Coronary artery (tissue), 2 donors: Measurements from ENCODE around the gene FA2H.

Experiments used
- DNase-seq: peaks from one replicate; pipeline ENCODE4 v3.0.0-alpha.2; 2017; ENCODE audit warnings: low spot score
- H3K27ac ChIP-seq, 2 donors: fragments of 200-600 bp; sonication (generic); one replicate each; pipeline ENCODE4 v1.5.1; 2016 to 2019
- H3K4me3 ChIP-seq: fragments of 200-600 bp; sonication (generic); 2 replicates; pipeline ENCODE4 v1.5.1; 2016; ENCODE audit warnings: mild to moderate bottlenecking, moderate library complexity
- CTCF ChIP-seq: fragments of 200-600 bp; sonication (generic); IDR thresholded peaks from one replicate; pipeline ENCODE4 v1.5.1; 2019; ENCODE audit warnings: antibody characterized with exemption

The FA2H gene

GRCh38 chr16:74732707-74733350, 41.8 kb downstream of the FA2H start:
- H3K4me3 ChIP-seq, result no peak overlapping the region
- no peak overlapping the region for H3K27ac ChIP-seq
- DNase-seq, result no peak
- no peak for TF ChIP-seq CTCF

GRCh38 chr16:74731853-74732477, 42.7 kb downstream of the FA2H start:
- no peak for DNase-seq
- no peak overlapping the region for H3K27ac ChIP-seq
- no peak for TF ChIP-seq CTCF
- no peak overlapping the region for H3K4me3 ChIP-seq

DNA sequence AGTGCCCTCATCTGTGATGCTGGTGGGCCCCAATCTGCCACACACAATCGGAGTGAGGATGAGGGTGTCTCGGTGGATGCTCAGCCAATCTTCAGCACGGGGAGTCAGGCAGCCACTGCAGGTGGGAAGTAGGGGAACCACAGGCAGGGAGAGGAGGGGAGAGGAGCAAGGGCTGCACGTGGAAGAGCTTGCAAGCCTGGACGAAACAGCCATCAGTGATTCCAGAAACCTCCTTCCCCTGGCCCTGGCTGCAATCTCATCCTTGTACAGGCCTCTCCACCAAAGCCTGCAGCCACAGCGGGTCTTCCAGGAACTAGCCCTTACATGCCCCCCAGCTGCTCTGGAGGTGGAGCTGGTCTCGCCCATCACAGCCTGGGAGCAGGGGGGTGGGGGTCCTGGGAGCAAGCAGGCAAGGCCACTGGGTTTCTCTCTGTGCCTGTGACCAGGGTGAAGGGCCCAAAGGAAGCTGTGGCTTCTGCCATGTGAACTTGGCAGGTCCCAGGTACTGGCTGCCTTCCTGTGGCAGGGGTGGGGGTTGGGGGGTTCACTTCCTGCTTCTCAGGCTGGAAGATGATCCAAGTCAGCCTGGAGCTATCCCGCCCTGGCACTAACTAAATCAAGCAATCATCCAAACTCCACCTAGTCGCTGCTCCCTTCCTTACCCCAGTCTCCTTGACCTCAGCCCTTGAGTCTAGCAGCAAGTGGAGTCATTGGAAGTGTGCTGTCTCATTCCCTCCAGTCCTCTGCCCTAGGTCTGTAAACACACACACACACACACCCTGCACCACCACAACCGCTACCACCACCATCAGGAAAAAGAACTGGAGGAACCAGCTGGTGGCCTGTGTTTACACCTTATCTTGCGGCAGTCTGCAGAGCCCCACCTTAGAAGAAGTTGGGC, 44.6 kb downstream of the FA2H start:
- H3K27ac ChIP-seq, result no peak overlapping the region
- no peak overlapping the region for H3K4me3 ChIP-seq
- DNase-seq, result no peak
- no peak for TF ChIP-seq CTCF

GRCh38 chr16:74727903-74728302, 46.7 kb downstream of the FA2H start:
- DNase-seq, result no peak
- H3K4me3 ChIP-seq, result no peak overlapping the region
- H3K27ac ChIP-seq, result no peak overlapping the region
- TF ChIP-seq CTCF, result no peak

GRCh38 chr16:74726716-74727115, 47.9 kb downstream of the FA2H start:
- no peak overlapping the region for H3K4me3 ChIP-seq

More at GRCh38 chr16:74726716-74727115, 47.9 kb downstream of the FA2H start:
- H3K27ac ChIP-seq, result no peak overlapping the region
- TF ChIP-seq CTCF, result no peak
- no peak for DNase-seq
